Sigmoid colon (tissue), 4 donors: ENCODE measurements around the gene FHOD3.

Source experiments
- CTCF ChIP-seq, 4 experiments: fragments of 450-650 bp in 3 of 4; fragments of 200-600 bp in 1 of 4; IDR thresholded peaks; one replicate each; pipeline ENCODE4 v1.5.1; 2016 to 2019; ENCODE audit warnings: antibody characterized with exemption in 4 of 4, mild to moderate bottlenecking in 3 of 4, moderate library complexity in 2 of 4
- EP300 ChIP-seq, 4 donors: sonication (generic); formaldehyde crosslinking; IDR thresholded peaks; one replicate each; pipeline ENCODE4 v1.6.1; 2017; ENCODE audit warnings: antibody characterized with exemption in 4 of 4

GRCh38 chr18:36481201-36481657 is 183.7 kb downstream of the FHOD3 start:
- TF ChIP-seq CTCF (IDR thresholded peaks at IDR 0.05): no peak
- TF ChIP-seq EP300 (IDR thresholded peaks at IDR 0.05): no peak
